GM19351 (cell line): Measurements from ENCODE around the gene LORICRIN.
"Not testable (repeated sequence)": the region's sequence is repeated elsewhere in the genome, so short reads cannot be mapped to it uniquely, and the experiment has no call there.

Source experiments
- ATAC-seq: cut with Tn5 transposase; IDR thresholded peaks from one replicate; pipeline ENCODE4 v1.9.1; 2021; ENCODE audit warnings: mild to moderate bottlenecking, moderate library complexity; ENCODE audit not compliant: unreplicated experiment

LORICRIN gene, protein sequence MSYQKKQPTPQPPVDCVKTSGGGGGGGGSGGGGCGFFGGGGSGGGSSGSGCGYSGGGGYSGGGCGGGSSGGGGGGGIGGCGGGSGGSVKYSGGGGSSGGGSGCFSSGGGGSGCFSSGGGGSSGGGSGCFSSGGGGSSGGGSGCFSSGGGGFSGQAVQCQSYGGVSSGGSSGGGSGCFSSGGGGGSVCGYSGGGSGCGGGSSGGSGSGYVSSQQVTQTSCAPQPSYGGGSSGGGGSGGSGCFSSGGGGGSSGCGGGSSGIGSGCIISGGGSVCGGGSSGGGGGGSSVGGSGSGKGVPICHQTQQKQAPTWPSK

DNA sequence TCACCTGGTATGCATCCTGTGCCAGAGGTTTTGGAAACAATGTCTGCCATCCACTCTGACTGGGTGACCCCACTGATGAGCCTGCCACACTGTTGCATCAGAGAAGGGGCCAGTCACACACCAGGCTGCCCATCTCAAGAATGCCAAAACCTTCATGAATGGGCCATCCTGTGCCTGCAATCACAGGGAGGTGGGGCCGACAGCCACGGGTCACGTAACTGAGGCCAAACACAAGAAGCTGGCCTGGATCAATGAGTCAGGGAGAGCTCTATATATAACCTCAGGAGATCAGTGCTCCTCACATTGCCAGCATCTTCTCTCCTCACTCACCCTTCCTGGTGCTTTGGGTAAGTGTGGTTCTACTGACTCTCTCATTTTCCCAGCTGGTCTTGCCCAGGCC, at the start of gene LORICRIN:
Gene LORICRIN, plus strand, starts transcription at position 301 of the 400 bp plus-strand sequence. CDS start 1,263 bp downstream, outside the sequence.
- no peak for ATAC-seq

DNA sequence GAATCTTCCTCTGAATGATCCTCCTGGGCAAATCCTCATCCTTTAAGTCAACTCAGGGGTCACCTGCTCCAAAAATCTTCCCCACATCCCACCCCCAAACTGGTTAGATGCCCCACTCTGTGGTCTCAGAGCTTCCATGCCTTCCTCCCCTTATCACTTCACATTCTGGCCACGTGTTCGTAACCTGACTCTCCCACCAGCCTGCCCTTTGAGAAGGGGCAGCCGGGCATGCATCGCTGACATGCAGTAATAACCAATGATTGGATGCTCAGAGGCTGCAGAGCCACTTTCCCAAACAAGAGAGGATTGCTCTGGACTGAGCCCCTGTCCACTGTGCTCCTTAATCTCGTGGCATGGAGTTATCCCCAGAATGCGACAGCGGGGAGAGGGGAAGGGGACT, 49.3 kb upstream of the LORICRIN start:
- no peak for ATAC-seq

DNA sequence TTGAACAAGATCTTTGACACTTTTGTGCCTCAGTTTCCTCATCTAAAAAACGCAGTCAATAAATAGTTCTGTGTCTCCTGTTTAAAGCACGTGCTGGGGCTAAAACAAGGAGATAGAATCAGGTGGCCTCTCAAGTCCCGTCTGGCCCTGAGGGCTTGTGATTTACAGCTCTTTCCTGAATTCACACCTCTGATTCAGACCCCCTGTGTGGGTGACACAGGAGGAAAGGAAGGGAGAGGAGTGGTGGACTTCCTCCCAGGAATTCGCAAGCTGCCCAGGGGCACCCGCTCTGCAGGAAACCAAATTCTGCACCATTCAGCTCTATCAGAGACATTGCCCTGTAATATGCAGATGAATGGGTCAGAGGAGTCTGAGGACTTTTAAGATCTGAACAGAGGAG, 47.3 kb upstream of the LORICRIN start:
- no peak for ATAC-seq

DNA sequence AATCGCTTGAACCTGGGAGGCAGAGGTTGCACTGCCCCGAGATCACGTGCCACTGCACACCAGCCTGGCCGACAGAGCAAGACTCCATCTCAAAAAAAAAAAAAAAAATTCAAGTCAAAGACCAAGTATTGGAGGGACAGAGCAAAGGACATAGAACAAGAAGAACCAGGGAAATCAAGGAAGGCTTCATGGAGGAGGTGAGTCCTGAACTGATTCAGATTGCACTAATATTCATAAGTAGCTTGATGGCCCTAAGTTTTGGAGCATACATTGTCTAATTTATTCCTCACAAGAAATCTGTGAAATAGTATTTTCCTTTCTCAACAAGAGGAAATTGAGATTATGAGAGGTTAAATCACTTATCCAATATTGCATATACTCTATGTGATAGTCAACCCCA, 46.0 kb upstream of the LORICRIN start:
- no peak for ATAC-seq

DNA sequence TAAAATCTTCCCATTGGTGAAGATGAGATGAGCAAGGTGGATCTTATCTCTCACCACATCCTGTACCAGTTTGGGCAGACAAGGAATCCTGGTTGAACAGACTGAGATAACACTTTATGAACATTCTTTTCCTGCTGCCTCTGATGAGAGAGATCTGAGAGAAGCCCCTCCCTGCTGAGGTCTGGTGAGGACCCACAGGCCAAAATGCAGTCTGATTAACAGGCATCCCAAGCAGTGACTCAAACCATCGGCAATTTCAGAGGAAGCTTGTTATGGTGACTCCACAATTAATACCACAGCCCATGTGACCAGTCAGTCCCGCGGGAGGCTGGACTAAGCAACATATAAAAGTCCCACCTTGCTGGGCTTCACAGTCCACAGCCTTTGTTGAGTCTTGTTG, 42.3 kb upstream of the LORICRIN start, which contains the start of gene PRR9:
Gene PRR9, plus strand, starts transcription at position 373 of the 400 bp plus-strand sequence. CDS start 561 bp downstream, outside the sequence.
- ATAC-seq = no peak

DNA sequence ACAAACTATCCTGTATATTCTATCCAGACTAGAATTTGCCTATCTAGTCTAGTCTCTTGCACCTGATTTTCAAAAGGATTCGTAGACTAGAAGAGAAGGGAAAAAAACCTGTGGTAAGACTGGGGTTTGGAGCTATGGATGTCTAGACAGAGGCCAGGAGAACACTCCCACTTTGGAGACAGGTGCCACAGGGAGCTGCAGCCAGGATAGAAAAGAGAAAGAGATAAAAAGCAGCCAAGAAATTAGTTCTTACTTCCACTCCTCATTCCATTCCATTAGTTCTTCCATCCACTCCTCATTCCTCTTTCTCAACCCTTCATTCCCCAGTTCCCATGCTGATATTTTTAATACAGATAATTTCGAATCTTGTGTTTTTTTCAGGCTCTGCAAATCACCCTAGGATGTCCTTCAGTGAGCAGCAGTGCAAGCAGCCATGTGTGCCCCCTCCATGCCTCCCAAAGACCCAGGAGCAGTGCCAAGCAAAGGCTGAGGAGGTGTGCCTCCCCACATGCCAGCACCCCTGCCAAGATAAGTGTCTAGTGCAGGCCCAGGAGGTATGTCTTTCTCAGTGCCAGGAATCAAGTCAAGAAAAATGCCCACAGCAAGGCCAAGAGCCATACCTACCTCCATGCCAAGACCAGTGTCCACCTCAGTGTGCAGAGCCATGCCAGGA, 41.6 kb upstream of the LORICRIN start:
- ATAC-seq = no peak

DNA sequence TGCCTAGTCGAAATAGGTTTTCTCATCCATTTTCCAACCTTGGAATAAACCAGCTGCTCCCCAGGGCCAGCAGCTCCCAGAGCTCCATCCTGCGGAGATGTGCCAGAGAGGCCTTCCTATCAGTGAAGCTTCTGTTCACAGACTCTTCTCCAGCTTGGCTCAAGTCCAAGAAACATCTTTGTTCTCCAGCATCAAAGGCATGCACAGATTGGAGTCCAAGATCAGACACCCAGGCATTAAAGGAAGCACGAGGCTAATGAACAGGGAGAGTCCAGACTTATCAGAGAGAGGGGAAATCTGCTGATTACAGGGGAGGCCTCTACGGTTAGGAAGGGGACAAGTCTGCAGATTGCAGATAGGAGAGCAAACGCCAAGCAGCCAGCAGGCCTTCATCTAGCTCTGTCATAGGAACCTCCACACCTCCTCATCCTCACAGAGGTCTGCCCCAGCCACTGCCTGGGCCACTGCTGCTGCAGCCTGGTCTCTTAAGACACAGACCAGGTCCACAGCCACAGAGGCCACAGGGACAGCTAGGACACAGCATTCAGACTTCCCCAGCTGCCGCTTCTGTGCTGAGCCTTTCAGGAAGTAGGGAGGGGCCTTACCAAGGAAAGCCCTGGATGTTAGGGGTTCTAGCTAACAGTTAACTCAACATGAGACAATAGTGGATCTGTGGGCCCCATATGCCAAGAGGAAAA, 38.7 kb upstream of the LORICRIN start:
- ATAC-seq = no peak

DNA sequence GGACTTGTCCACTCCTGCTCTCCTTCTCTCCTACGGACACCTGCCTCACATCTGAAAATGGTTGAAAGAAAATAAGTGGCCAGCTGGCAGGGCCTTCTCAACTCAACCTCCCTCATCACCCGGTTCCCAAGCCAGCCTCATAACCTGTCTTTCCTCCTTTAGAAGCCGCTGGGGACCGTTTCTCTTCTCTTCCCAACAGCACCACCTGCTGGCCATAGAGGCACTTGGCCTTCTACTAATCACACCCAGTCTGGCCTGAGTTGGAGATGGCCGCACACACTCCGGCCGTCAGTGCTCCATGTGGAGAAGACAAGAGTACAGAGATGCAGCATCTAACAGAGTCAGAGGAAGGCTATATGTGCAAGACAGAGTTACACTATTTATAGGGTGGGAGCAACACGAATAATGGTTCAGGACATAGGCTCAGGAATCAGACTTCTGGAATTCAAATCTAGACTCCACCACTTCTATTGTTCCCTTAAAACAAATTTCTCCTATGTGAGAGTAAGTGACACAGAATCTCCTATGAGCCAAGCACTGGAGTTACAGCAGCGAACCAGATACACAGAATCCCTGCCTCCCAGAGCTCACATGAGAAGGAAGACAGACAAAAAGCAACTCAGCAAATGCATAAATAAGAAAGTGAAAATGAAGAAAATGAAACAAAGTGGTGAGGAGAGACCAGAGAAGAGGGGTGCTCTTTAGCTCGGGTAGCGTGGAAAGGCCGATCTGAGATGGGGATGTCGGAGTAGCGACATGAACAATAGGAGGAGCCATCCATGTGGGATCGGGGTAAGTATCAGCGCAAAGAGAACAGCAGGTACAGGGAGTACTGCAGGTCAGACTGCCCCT, 36.2 kb upstream of the LORICRIN start:
- ATAC-seq = not testable (repeated sequence)

DNA sequence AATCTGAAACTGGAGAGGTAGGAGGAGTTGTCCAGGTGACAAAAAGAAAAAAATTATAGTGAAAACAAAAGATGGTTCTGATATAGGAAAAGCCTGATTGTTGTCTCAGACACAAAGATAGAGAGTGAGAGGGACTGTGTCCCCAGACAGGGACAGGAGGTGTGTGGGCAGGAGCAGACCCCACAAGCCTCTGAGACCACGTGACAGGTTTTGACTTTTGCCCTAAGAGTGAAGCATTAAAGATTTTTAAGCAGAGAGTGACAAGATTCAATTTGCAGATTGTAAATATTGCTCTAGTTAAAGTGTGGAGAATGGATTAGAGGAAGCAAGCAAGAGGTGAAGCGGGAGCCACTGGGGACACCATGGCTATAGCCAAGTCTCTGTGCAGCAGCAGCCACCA, 31.7 kb upstream of the LORICRIN start:
- no peak for ATAC-seq

DNA sequence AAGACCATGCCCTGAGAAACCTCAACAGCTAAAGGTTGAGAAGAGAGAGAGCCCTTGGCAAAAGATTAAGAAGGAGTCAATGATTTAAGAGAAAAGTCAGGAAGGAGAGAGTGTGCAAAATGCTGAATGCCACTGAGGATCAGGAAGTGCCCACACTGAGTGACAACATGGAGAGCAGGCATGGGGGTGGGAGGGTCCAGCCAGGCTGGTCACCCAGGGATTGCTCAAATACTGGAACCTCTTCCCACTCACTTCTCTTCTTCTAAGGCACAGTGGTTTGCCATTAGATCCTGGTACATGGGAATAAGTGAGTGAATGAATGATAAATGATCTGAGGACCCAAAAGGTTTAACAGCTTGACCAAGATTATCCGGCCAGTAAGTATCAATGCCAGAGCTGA, 31.0 kb upstream of the LORICRIN start:
- no peak for ATAC-seq

DNA sequence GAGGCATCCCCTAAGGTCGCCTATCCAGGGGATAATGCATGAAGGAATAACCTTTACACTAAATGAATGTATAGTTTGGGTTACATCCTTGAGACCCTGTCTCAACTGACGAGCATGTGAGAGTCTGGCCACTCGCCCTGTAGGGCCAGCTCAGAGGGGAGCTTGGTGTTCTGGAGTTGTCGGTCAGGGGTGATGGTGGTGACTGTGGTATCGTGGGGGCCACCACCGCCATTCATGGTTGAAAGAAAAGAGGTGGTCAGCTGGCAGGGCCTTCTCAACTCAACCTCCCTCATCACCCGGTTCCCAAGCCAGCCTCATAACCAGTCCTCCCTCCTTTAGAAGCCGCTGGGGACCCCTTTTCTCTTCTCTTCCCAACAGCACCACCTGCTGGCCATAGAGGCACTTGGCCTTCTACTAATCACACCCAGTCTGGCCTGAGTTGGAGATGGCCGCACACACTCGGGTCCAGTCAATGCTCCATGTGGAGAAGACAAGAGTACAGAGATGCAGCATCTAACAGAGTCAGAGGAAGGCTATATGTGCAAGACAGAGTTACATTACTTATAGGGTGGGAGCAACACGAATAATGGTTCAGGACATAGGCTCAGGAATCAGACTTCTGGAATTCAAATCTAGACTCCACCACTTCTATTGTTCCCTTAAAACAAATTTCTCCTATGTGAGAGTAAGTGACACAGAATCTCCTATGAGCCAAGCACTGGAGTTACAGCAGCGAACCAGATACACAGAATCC, 30.2 kb upstream of the LORICRIN start:
- ATAC-seq = peak; percentile 59

DNA sequence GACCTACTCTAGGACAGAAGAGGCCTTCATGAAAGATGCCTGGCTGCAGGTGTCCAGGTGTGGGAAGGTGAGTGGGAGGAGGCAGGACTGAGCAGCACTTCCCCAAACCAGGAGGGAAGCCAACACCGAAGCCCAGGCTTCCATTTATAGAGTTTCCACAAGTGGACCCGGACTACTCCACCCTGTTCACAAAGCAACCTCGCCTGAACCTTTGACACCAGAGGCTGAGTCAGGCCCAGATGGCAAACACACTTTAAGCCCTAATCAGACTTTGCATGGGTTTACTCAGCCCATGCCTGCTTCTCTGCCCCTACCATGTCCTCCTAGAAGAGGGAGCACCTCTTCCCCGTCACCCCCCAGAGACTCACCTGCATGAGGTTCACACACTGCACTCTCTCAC, 28.1 kb upstream of the LORICRIN start:
- no peak for ATAC-seq

DNA sequence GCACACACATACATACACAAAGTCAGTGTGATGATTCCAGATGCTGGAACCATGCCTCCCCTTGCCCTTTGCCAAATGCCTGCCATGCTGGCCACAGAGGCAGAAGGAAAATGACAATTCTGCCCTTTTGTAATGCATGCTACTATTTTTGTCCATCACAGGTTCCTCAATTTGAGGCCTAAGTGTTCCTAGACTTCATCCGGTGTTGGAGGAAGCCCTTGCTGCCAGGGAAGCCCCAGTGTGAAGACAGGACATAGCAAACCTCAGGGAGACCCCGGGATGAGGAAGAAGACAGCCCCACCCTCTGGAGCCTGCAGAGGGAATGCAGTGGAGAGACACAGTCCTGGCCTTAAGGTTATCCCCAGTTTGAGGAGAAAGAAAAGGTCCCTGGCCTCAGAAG, 27.7 kb upstream of the LORICRIN start:
- ATAC-seq = no peak

DNA sequence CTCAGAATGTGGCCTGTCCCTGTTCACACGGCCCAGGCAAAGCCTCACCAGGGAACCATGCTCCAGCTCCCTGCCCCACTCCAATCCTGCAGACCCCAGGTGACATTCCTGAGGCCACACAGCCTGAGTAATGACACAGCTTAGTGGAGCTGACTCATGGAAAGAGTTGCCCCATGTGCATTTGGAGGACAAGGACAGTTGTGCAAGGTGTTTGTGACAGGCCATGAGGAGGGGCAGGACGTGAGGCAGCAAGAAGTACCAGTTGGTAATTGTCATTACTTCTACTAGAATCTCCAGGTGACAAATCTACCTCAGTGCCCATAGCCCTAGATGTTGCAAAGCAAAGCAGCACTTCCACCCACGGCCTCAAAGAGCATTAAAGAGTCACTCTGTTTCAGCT, 26.9 kb upstream of the LORICRIN start:
- no peak for ATAC-seq

DNA sequence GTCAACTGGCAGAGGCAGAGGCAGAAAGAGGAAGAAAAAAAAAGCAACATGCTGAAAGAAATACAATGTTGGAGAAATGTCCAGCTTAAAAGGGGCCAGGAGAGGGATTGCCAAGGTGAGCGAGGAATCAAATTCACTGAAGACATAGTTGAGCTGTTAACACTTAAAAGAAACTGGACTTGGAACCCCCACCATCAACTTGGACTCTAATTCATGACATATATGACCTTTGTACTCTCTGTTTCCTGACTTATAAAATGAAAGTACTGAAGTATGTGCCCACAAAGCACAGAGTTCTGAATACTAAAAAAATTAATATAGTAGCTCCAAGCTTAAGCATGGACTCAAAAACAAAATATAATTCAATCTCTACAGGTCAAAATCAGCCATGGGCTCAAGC, 26.0 kb upstream of the LORICRIN start:
- ATAC-seq = no peak

DNA sequence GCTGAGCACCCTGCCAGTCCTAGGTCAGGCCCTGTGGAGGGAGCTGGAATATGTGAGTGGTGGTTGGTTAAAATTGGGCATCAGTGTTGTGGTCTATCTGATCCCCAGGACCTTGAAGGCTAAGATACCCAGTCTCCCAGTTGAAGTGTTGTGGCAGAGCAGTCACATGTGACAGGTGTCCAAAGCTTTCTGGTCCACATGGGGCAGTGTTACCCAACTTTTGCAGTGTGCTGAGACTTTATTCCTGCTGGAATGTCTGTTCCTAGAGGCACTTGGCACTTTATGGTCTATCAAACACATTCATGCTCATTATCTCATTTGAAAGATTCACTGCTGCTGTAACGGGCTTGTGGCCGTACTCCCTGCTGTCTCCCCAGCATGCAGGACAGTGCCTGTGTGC, 21.0 kb upstream of the LORICRIN start:
- ATAC-seq = no peak

DNA sequence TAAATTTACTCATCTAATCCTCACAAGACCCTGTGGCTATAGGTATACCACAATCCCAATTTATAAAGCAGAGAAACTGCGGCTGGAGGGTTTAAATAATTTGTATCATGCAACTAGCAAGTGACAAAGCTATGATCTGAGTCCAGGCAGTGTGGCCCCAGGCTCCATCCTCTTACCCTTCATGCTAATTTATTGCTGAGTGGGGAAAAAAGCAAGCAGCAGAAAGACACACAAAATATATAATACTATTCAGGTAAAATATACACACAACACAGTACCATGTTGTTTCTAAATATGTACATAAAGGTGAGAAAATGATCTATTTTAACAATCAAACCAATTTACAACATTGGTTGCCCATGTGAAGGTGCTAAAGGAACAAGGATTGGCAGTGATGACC, 17.3 kb upstream of the LORICRIN start:
- ATAC-seq = no peak

DNA sequence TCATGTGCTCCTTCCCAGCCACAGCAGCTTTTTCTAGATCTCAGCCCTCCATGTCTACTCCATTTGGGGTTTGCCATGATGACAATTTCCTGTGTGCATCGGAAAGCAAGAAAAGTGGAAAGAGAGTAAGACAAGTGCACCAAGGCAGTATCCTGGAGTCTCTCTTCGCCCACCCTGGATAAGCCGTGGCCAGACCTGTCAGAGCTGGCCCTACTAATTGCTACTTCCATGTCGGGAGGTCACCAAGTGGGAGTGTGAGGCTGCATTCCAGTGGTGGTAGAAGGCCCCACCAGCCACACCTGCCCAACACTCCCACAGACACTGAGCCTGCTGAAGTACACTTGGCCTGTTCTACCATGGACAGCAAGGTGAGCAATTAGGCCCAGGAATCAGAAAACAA, 14.0 kb upstream of the LORICRIN start:
- ATAC-seq = no peak

DNA sequence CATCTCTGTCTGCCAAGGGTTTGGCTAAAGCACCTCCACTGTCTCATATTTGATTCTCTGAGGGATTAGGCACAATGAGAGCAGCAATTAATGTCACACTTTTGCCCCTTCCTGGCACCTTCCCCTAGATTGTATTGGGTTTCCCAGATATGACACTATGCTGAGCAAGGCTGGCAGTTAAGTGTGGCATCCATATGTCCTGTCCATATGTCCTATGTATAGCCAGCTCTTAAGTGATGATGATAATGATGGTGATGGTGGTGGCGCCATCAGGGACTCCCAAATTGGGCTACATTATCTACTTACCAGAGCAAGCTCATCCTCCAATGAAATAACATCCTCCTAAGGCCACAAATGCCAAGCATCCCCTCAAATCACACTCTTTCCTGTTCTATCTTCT, 13.5 kb upstream of the LORICRIN start:
- ATAC-seq = no peak

DNA sequence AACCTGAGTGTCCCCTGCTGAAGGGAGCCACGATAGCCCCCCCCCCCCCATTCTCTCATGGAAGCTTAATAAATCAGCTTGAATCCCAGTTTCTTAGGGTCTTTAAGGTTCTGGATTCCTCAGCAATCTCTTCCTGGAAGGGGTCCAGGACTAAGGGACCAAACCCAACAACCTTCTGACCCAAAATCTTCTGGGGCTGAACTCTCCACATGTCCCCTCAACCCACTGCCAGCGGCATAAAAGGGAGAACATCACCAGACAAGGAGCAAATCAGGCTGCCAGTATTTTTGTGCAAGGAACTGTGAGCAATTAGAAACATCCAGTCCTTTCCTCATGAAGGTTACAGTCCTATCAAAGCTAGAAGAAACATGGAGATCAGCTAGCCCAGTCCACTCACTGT, 12.7 kb upstream of the LORICRIN start:
- no peak for ATAC-seq
